WI38 (cell line): ENCODE measurements around the gene HOXD8.
A peak's percentile ranks its signal among the peaks of the same experiment; 100 is the strongest.

Experiments used
- H3K4me3 ChIP-seq: 2 replicates; pipeline ENCODE4 v1.5.1; 2011; ENCODE audit warnings: low read depth, mild to moderate bottlenecking, control low read depth, low read length
- TF ChIP-seq, protein P1 (sequence below): IDR thresholded peaks from 2 replicates; pipeline ENCODE4 v1.5.1; 2012; ENCODE audit warnings: low read depth, mild to moderate bottlenecking, control low read depth, low read length

HOXD8 gene

DNA sequence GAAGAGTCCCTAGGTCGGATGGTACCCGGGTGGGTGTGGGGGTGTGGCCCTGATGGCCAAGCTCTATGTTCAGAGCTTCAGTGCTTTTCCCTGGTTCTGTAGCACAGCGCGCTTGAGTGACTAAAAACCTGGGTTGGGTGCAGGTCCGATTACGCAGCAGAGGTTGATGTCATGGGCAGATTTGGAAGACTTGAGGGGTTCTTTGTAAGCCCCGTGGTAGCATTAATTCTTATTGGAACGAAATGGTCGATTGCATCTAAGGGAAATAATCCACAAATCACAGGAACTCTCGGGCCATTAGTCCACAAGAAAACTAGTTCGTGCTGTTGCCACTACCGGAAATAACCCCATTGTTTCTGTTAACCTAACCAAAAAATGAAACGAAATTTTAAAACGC is 9.0 kb downstream of the HOXD8 start:
- H3K4me3 ChIP-seq: no peak overlapping the region
- TF ChIP-seq, protein P1, sequence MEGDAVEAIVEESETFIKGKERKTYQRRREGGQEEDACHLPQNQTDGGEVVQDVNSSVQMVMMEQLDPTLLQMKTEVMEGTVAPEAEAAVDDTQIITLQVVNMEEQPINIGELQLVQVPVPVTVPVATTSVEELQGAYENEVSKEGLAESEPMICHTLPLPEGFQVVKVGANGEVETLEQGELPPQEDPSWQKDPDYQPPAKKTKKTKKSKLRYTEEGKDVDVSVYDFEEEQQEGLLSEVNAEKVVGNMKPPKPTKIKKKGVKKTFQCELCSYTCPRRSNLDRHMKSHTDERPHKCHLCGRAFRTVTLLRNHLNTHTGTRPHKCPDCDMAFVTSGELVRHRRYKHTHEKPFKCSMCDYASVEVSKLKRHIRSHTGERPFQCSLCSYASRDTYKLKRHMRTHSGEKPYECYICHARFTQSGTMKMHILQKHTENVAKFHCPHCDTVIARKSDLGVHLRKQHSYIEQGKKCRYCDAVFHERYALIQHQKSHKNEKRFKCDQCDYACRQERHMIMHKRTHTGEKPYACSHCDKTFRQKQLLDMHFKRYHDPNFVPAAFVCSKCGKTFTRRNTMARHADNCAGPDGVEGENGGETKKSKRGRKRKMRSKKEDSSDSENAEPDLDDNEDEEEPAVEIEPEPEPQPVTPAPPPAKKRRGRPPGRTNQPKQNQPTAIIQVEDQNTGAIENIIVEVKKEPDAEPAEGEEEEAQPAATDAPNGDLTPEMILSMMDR: no peak

DNA sequence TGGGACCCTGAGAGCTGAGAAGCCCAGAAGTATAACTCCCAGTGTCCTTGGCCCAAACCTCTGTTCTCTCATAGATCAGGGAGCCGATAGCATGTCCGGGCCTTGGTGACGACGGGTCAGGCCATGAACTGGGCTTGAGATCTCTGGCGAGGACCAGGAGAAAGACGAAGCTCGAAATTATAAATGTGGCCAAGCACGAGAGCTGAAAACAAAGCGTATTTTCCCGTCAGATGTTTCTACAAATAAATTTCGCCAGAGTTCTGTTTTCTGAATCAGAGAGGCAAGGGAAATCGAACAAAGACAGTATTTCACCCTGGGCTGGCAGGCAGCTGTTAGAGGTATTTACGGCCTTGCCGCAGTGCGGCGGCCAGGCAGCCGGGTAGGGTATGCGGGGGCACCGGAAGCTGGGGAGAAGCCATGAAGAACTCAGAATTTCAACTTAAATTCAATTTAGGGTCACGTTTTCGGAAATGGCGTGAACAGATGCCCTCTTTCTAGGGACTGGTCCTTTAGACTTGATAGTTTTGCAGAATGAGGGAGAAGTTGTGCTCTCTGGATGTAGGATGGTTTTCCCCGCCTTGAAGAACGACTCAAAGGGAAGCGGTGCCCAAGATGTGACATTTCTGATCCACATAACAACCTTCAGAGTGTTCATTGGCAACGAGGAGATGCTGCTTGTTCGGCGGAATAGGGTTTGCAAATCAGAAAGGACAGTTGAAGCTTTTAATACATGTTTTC is 9.6 kb downstream of the HOXD8 start:
- H3K4me3 ChIP-seq: no peak overlapping the region

DNA sequence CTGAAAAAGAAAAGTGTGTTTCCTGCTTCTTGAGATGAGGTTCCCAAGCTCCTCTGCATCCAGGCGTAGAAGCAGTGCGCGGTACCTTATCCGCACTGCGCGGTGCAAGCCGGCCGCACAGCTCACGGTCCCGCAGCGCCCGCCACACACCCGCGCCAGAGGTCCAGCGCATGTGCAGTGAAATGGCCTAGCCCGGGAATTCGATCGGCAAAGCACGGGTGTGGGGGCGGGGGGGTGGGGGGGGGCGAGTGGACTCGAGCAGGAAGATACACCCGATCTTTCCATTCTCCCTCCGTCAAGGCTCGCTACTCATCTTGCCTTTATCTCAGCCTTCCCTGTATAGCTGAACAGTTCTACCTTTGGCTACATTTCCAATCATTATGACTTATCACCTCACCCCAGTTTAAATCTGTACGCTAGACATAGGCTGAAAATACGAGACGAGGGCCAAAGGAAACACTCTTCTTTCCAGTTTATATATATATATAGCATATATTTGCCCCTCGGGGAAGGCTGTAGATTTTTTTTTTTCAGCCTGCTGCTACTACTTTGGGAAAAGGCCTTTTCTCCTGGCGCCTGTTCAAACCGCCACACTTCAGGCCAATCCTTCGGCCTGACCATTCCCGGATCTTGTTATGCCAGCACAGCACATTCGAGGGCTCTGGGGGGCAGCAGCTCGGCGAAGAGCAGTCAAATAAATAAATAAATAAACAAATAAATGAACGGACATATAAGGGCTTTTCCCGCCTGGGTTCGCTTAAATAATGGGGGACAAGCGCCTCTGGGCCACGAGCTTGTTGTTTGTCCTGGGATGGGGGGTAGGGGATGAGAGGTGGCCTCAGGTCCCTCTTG is 10.4 kb downstream of the HOXD8 start:
- H3K4me3 ChIP-seq: peak overlapping the region; percentile 51
- TF ChIP-seq, protein P1: no peak

More for the DNA sequence above, 9.6 kb downstream of the HOXD8 start:
- TF ChIP-seq, protein P1: no peak

DNA sequence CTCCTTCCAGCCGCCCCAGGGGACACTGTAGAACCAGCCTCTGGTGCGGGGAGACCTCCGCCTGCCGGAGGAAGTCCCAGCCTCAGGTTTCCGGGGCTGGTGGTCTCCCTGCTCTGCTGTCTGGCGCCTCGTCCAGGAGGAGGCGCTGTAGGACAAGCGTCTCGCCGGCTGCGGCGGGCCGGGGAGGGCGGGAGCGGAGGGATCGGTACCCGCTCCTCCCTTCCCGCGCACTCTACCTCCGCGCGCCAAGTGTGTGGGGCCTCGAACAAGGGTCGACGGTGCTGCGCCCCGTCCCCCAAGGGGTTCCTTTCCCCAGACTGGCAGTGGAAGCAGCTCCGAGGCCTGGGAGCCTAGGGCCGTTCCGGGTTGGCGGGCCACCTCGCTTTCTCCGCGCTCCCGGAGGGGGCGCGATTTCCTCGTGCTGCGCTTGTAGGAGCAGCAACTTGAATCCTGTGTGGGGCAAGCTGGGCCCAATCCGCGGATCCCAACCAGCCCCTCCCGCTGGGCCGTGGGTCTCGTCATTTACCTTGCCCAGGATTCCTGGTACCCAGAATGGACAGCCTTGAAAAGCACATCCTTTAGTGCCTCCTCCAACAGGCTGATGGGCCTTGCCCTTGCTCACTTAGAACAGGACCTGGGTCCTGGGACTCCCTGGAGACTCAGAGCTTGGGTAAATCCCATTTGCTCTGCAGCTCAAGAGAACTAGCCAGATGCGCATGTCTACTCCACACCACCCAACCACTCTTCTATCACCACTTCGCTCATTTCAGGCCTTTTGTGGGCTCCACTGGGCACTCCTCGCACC is 11.2 kb downstream of the HOXD8 start:
- TF ChIP-seq, protein P1: peak; percentile 74
- H3K4me3 ChIP-seq: peak overlapping the region; percentile 51

DNA sequence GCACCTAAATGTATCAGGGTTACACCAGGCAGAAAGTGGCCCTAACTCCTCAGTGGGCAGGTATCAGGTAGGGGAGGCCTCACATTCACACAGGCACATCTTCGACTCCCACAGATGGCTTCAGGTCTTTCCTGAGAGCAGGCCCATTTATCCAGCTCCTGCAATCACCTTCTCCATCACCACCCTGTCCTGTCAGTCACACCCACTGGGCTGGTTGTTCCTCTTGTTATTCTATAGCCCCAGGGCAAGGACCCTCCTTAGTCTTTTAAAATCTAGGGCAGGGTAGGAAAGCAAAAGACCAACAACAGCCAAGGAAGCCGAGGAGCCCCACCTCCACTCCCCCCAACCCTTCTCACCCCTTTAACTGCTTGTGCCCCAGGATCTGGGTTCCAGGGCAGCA is 12.8 kb downstream of the HOXD8 start:
- H3K4me3 ChIP-seq: no peak overlapping the region
- TF ChIP-seq, protein P1: no peak

DNA sequence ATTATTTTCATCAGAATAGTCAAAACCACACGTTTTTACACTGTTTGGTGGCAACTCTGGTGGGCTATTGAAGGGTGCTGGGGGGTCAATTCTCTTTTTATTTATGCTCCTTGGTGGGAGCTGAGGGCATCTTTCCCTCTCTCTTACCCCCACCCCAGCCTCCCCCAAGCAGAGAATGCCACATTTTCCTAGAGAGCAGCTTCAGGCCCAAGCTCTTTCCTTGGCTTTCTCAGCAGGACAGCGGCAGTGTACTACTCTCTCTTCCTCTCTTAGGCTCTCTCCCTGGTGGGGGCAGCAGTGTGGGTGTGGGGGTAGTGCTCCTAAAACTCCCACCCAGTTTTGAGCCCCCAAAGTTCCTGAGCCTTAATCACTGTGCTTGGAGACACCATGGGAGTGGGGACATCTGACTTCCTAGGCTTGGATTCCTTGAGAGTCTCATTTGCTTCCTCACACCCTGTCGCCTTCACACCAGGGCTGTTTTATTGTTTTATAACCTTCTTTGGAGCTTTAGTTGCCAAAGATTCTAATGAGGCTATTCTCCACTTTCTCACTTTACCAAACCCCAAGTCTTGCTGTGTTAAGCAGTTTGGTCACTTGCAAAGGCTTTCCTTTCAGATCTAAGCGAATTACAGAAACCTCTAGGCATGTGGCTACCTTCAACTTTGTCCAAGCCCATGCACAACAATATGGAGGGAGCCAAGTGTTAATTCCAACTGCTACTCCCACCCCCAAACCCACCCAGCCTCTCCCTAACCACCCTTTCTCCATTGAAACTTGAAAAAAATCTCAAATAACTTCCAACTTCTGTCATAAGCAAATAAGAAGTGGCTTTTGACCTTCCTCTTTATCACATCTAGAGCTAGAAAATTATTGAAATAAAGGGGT is 15.8 kb downstream of the HOXD8 start:
- TF ChIP-seq, protein P1: no peak
- H3K4me3 ChIP-seq: no peak overlapping the region
